ENCODE data around the gene ENOX2. TPM values are rescaled to one million over a fixed set of nuclear protein-coding genes. Genes with fewer than 3 reads are reported as not detected.

Gene ENOX2, protein sequence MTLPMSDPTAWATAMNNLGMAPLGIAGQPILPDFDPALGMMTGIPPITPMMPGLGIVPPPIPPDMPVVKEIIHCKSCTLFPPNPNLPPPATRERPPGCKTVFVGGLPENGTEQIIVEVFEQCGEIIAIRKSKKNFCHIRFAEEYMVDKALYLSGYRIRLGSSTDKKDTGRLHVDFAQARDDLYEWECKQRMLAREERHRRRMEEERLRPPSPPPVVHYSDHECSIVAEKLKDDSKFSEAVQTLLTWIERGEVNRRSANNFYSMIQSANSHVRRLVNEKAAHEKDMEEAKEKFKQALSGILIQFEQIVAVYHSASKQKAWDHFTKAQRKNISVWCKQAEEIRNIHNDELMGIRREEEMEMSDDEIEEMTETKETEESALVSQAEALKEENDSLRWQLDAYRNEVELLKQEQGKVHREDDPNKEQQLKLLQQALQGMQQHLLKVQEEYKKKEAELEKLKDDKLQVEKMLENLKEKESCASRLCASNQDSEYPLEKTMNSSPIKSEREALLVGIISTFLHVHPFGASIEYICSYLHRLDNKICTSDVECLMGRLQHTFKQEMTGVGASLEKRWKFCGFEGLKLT
- polyA plus RNA-seq = 41.1 and 48.7 TPM in 2 replicates
- polyA minus RNA-seq = 46.0 and 57.9 TPM in 2 replicates

- Histone ChIP-seq H3K27ac (ENCODE audit: low read length) (peak within 1 kb of the TSS; percentile 69), H3K9me2 (ENCODE audit: insufficient read depth, low read length) (no peaks in the 10 kb centered on the region), H3K4me3 (ENCODE audit: low read length) (peak within 1 kb of the TSS; percentile 78), H2AFZ (ENCODE audit: low read depth, low read length) (peak within 1 kb of the TSS; percentile 69), H4K20me1 (ENCODE audit: insufficient read depth) (no peaks in the 10 kb centered on the region), H3K36me3 (ENCODE audit: insufficient read depth, low read length) (no peaks in the 10 kb centered on the region), H3F3A (ENCODE audit: insufficient read depth, low read length, poor library complexity, severe bottlenecking) (no peaks in the 10 kb centered on the region), H3K9me3 (ENCODE audit: low read length) (no peaks in the 10 kb centered on the region), H3K4me2 (ENCODE audit: low read length) (peak within 1 kb of the TSS; percentile 44), H3K79me2 (replicated peaks; ENCODE audit: insufficient read depth, low read length) (no peaks in the 10 kb centered on the region), H3K9ac (ENCODE audit: low read length) (peak within 1 kb of the TSS; percentile 77), H3K27me3 (ENCODE audit: insufficient read depth, low read depth, low read length) (no peaks in the 10 kb centered on the region)
- TF ChIP-seq, protein P1, sequence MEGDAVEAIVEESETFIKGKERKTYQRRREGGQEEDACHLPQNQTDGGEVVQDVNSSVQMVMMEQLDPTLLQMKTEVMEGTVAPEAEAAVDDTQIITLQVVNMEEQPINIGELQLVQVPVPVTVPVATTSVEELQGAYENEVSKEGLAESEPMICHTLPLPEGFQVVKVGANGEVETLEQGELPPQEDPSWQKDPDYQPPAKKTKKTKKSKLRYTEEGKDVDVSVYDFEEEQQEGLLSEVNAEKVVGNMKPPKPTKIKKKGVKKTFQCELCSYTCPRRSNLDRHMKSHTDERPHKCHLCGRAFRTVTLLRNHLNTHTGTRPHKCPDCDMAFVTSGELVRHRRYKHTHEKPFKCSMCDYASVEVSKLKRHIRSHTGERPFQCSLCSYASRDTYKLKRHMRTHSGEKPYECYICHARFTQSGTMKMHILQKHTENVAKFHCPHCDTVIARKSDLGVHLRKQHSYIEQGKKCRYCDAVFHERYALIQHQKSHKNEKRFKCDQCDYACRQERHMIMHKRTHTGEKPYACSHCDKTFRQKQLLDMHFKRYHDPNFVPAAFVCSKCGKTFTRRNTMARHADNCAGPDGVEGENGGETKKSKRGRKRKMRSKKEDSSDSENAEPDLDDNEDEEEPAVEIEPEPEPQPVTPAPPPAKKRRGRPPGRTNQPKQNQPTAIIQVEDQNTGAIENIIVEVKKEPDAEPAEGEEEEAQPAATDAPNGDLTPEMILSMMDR (IDR thresholded peaks at IDR 0.05; ENCODE audit: poor library complexity, severe bottlenecking) = peak; percentile 14
- TF ChIP-seq RAD21 (conservative IDR thresholded peaks at IDR 0.05) = peak; percentile 47
- TF ChIP-seq TAF1 (IDR thresholded peaks at IDR 0.05; ENCODE audit: low read depth) = no peak
- peak; percentile 34 for TF ChIP-seq EP300 (conservative IDR thresholded peaks at IDR 0.05; ENCODE audit: poor library complexity, severe bottlenecking)
- TF ChIP-seq, protein P2, sequence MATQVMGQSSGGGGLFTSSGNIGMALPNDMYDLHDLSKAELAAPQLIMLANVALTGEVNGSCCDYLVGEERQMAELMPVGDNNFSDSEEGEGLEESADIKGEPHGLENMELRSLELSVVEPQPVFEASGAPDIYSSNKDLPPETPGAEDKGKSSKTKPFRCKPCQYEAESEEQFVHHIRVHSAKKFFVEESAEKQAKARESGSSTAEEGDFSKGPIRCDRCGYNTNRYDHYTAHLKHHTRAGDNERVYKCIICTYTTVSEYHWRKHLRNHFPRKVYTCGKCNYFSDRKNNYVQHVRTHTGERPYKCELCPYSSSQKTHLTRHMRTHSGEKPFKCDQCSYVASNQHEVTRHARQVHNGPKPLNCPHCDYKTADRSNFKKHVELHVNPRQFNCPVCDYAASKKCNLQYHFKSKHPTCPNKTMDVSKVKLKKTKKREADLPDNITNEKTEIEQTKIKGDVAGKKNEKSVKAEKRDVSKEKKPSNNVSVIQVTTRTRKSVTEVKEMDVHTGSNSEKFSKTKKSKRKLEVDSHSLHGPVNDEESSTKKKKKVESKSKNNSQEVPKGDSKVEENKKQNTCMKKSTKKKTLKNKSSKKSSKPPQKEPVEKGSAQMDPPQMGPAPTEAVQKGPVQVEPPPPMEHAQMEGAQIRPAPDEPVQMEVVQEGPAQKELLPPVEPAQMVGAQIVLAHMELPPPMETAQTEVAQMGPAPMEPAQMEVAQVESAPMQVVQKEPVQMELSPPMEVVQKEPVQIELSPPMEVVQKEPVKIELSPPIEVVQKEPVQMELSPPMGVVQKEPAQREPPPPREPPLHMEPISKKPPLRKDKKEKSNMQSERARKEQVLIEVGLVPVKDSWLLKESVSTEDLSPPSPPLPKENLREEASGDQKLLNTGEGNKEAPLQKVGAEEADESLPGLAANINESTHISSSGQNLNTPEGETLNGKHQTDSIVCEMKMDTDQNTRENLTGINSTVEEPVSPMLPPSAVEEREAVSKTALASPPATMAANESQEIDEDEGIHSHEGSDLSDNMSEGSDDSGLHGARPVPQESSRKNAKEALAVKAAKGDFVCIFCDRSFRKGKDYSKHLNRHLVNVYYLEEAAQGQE (IDR thresholded peaks at IDR 0.05; ENCODE audit: borderline replicate concordance) = no peak
- no peak for TF ChIP-seq EZH2 (IDR thresholded peaks at IDR 0.05; ENCODE audit: borderline replicate concordance, insufficient read depth, low read length, poor library complexity, severe bottlenecking)
- peak; percentile 49 for TF ChIP-seq SMC3 (conservative IDR thresholded peaks at IDR 0.05; ENCODE audit: poor library complexity)
- TF ChIP-seq POLR2AphosphoS5 (IDR thresholded peaks at IDR 0.05) = no peak
- peak; percentile 75 for TF ChIP-seq MXI1 (conservative IDR thresholded peaks at IDR 0.05; ENCODE audit: poor library complexity, severe bottlenecking)
Measured at GRCh38 chrX:130902783-130903613, at the start of gene ENOX2. Gene ENOX2 (minus strand): TSS chrX:130903209. CDS start chrX:130703216, 199,993 bp downstream.

Measured in neural cell (in vitro differentiated cells).